HCEC 1CT (cell line): ENCODE results near the gene PPEF2.

Source experiments
- DNase-seq: peaks from one replicate; pipeline ENCODE4 v3.0.0-alpha.2; 2017

The PPEF2 gene

DNA sequence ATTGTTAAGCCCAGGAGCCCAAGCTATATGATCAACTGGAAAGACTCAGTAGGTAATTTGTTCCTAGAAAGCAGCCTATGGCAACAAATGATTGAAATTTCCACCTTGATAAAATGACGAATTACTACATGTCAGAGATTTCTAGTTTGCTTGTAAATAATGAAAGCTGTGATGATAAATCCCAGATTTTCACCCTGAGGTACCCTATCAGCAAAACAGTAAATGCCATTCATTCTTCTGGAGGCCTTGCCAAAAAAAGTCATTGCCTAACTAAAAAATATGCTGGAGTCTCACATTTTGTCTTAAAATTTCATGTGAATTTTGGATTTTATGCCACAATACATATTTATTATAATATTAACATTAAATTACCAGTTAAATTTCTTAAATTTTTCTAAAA lies 71.3 kb downstream of the PPEF2 start:
- DNase-seq, result no peak

DNA sequence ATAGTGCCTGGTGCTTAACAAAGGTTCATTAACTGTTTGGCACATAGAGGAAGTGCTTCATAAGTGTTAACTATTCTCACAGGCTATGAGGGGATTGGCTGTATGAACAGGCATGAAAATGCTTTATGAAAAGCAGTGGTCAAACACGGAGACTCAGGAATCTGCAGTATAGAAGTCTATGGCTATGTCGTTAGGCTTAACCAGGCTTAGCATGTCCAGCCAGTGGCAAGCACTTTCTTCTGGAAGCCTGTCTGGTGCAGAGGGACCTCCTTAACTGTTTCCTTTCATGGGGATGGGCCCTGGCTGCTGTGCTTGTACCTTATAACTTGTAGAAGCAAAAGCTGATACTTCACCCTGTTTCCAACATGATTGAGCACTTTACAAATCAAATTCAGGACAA lies 78.4 kb downstream of the PPEF2 start:
- DNase-seq, result no peak

DNA sequence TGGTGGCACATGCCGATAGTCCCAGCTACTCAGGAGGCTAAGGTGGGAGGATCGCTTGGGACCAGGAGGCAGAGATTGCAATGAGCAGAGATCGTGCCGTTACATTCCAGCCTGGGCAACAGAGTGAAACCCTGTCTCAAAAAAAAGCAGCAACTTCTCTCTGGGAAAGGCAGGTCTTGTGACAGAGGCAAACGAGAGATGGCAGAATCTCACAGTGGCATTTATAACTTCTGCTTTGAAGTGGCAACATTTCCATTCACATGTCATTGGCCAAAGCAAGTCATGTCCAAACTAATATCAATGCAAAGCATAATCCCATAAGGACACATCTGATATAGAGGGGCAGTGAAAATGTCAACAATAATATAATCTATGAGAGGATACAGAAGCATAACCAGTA lies 79.8 kb downstream of the PPEF2 start:
- DNase-seq, result no peak

DNA sequence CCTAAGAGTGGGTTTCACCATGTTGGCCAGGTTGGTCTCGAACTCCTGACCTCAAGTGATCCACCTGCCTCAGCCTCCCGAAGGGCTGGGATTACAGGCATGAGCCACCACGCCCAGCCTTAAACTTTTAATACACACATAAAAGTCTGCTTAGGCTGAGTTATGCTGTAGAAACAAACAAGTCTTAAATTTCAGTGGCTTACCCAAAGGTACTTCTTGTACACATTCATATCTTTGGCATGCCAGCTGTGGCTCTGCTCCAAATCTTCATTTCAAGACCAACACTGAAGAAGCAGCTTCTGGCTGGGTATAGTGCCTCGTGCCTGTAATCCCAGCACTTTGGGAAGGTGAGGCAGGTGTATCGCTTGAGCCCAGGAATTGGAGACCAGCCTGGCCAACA lies 80.3 kb downstream of the PPEF2 start:
- peak; percentile 46 for DNase-seq

DNA sequence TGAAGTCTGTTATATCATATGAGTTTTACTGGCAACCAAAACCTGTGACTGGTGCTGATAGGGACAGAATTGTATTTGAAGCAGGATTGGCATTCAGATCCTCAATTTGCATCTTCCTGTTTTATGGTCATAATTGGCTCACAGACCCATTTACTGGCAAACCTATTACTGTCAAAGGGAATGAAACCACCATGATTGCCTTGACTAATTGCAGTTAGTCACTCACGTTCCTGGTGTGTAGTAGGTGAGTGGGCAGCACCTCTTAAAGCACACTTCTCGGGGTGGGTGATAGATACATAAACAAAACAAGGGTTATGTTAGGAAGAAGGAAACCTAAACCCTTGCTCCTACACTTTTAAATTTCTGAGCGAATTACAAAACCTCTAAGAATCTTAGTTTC lies 81.0 kb downstream of the PPEF2 start:
- DNase-seq, result no peak

DNA sequence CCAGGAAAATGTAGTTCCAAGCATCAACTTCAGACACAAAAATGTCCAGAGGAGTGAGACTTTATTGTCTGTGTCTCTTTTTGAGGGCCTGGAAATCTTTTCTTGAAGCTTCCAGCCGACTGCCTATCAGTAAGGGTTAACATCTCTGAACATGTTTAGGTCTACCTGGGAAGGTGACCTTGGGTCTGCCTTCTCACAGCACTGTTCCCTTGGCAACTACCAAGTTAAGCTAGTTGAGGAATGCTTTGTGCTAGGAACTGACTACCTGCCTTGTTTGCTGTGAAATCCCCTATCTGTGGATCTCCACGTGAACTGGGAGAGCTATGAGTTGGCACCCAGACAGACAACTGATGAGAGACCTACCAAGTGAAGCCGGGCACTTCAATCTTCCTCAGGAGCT lies 81.6 kb downstream of the PPEF2 start:
- no peak for DNase-seq

DNA sequence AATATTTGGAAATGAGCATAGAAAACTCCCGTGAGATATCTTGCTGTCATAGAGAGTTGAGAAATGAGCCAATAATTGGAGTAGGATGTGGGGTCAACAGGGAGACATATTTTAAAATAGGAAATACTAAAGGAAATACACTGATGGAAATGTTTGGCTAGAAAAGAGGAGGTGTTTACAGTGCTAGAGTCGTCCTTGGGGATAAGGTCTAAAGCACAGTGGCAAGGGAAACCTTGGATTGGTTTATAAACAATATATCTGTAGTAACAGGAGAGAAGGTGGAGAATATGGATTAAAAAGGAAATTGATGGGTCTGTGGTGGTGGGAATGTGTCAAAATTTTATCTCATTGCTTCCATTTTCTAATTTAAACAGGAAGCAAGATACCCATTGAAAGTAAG lies 82.1 kb downstream of the PPEF2 start:
- no peak for DNase-seq

DNA sequence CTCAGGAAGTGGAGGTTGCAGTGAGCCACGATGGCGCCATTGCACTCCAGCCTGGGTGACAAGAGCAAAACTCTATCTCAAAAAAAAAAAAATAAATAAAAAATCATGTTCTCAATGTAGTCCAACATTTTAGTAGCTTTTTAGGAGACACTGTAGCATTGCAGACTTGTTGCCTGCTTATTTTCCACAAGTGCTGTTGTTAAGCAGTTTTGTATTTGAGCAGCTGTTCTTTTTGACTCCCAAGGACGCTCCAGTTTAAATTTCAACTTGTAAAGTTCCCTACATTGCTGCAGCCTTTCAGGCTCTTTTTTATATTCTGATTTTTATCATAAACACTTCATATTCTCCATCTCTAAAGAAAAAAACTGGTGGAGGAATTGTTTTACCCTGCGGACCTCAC lies 83.1 kb downstream of the PPEF2 start:
- DNase-seq, result no peak

DNA sequence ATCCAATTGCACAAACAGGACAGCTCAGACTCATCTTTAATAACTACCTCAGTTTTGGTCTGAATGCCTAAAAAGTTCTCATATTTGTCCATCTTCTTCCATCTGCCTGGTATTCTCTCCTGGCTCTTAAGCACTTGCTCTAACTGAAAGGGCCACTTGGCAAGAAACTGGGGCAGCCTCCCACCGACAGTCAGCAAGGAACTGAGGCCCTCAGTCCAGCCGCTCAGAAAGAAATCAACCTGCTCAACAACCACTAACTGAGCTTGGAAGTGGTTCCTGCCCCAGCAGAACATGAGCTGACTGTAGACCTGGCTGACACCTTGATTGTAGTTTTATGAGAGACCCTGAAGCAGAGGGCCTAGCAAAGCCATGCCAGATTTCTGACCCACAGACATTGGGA lies 84.4 kb downstream of the PPEF2 start:
- DNase-seq, result no peak
